ENCODE data around the gene OLIG3. TPM values are rescaled to one million over a fixed set of nuclear protein-coding genes. Genes with fewer than 3 reads are reported as not detected.
A peak's percentile ranks its signal among the peaks of the same experiment; 100 is the strongest.

OLIG3 gene
- total and polyA plus RNA-seq, 2 of the 8 experiments (the other 6 are each of a cell fraction or from before 2014, with no cell fraction given): 0.60 to 1.3 TPM

DNA sequence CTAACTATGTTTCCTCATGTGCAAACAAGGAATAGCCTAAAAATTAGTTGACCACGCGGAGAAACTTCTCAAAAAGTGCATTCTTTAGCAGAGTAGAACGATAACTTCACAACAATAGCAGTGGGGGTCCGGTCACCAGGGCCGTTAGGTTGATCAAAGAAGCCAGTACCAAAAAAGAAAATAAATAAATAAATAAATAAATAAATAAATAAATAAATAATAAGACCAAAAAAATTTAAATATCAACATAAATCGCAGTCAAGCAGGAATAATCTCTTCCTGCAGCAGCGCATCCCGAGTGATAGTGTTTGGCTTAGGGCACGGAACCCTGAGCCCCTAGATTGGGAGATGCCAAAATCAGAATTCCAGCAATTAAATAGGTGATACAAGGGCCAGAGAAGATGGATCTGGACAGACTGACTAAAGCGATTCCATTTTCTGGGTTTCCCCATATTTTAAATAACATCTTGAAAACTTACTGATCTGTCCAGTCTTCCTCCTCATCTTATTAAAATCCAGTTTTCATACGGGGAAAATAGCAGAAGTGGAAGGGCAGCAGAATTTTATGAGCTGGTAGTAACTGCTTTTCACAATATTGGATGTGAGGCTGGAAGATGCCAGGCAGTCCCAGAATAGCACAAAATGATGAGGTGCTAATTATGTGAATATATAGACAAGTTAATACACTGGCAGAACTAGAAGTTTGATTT is 4.4 kb upstream of the OLIG3 start:
- FAIRE-seq: no peak
- H3K79me2 ChIP-seq (ENCODE audit: control insufficient read depth in 1 of 2, insufficient read depth in 2 of 2, low read length in 2 of 2): no peaks in the 10 kb centered on the region

More for the DNA sequence above, 4.4 kb upstream of the OLIG3 start:
- no peak overlapping the region; the same call in 1 of the 2 replicates for H2BK12ac ChIP-seq (ENCODE audit: low read depth, low read length)
- 16% methylated on average over 11 of the region's 11 CpGs; no CpG with 5 or more reads in 1 of the 2 experiments for WGBS, 2 experiments (ENCODE audit: extremely low coverage in 1 of 2, insufficient coverage in 1 of 2, insufficient read length in 1 of 2, insufficient replicate concordance in 2 of 2, low coverage in 1 of 2, low lambda C conversion rate in 2 of 2, missing lambda C conversion rate in 1 of 2)
- H3K27ac ChIP-seq (ENCODE audit: low read depth, low read length): no peak overlapping the region
- H3K4ac ChIP-seq (replicated peaks; ENCODE audit: insufficient read length, low read depth, low read length): no peak overlapping the region
- H3K23me2 ChIP-seq (ENCODE audit: low read depth, low read length): peaks cover 21% of the 10 kb centered on the region; the same call in 1 of the 2 replicates
- H3K9ac ChIP-seq (replicated peaks in 1 of 4; ENCODE audit: extremely low read depth in 1 of 4, low read depth in 3 of 4, low read length in 3 of 4): no peak overlapping the region
- H4K91ac ChIP-seq (replicated peaks; ENCODE audit: insufficient read length, low read length): no peak overlapping the region
- peak overlapping the region; percentile 38 to 62 (median 55); a peak in 7 of 8 replicates for H3K4me3 ChIP-seq (ENCODE audit: extremely low read depth in 1 of 4, insufficient read depth in 2 of 4, low read depth in 3 of 4, low read length in 4 of 4)
- CTCF ChIA-PET (ENCODE audit: partially characterized antibody): interaction anchor here (0.6 to 3.3 kb wide), 5 partner anchors 12 to 377 kb away, joined by 3 to 13 read pairs (median 3); no protein-coding TSS in a partner anchor
- no peak overlapping the region for H3K18ac ChIP-seq (ENCODE audit: extremely low read depth, low read length)
- no peak overlapping the region for H2BK5ac ChIP-seq (ENCODE audit: low read depth, low read length)
- H3K56ac ChIP-seq (replicated peaks; ENCODE audit: insufficient read length, low read depth, low read length): no peak overlapping the region
- no peaks in the 10 kb centered on the region for H4K20me1 ChIP-seq (replicated peaks in 1 of 2; ENCODE audit: control insufficient read depth in 1 of 2, insufficient read depth in 2 of 2, low read length in 2 of 2)
- peak; percentile 79; the same call in 1 of the 2 replicates for TF ChIP-seq CBX8 (IDR thresholded peaks at IDR 0.05; ENCODE audit: borderline replicate concordance, low read depth, low read length)
- no peak for TF ChIP-seq SP2 (IDR thresholded peaks at IDR 0.05; ENCODE audit: low read length)
- no peak for TF ChIP-seq SUZ12 (IDR thresholded peaks at IDR 0.05; ENCODE audit: low read length)
- TF ChIP-seq CREB1 (IDR thresholded peaks at IDR 0.05): no peak
- no peak for TF ChIP-seq EP300 (IDR thresholded peaks at IDR 0.05; ENCODE audit: borderline replicate concordance in 1 of 2, low read depth in 2 of 2, low read length in 2 of 2)
- TF ChIP-seq NRF1 (IDR thresholded peaks at IDR 0.05; ENCODE audit: low read depth, low read length): no peak
- no peak for TF ChIP-seq GTF2F1 (IDR thresholded peaks at IDR 0.05; ENCODE audit: borderline replicate concordance, low read depth, low read length)
- no peak for TF ChIP-seq SIX5 (IDR thresholded peaks at IDR 0.05; ENCODE audit: low read depth, low read length)
- no peak for TF ChIP-seq CHD1 (IDR thresholded peaks at IDR 0.05; ENCODE audit: low read depth, low read length)
- no peak overlapping the region for H2BK15ac ChIP-seq (ENCODE audit: low read length)
- H2BK120ac ChIP-seq (replicated peaks; ENCODE audit: low read depth, low read length): no peak overlapping the region
- H3K23ac ChIP-seq (ENCODE audit: insufficient read length): no peak overlapping the region
- peaks cover 3 to 32% (median 12%) of the 10 kb centered on the region in 4 experiments for H3K4me1 ChIP-seq (replicated peaks in 1 of 4; ENCODE audit: control insufficient read depth in 3 of 4, insufficient read depth in 4 of 4, low read length in 3 of 4)
- H4K8ac ChIP-seq (ENCODE audit: extremely low read depth, insufficient read depth, low read length): no peak overlapping the region
- H3K36me3 ChIP-seq (ENCODE audit: control insufficient read depth in 2 of 4, insufficient read depth in 4 of 4, low read length in 3 of 4): no peaks in the 10 kb centered on the region
- POLR2A ChIA-PET (ENCODE audit: partially characterized antibody): interaction anchor here (1.6 kb wide), 1 partner anchor 9 kb away, joined by 7 read pairs; no protein-coding TSS in a partner anchor
- H3K79me1 ChIP-seq (ENCODE audit: low read depth, low read length): no peaks in the 10 kb centered on the region
- H2AK5ac ChIP-seq (ENCODE audit: low read depth, low read length): no peak overlapping the region
- no peak overlapping the region for H2BK20ac ChIP-seq (ENCODE audit: low read length)
- no peak for DNase-seq (ENCODE audit: low read depth in 1 of 2, low spot score in 2 of 2)
- no peak overlapping the region for H3K14ac ChIP-seq (ENCODE audit: insufficient read length)
- peak overlapping the region; percentile 91 to 99 for H3K4me2 ChIP-seq (ENCODE audit: insufficient read depth in 1 of 2, low read depth in 2 of 2, low read length in 2 of 2)
- no peak overlapping the region for H2AFZ ChIP-seq (ENCODE audit: low read length)
- no peak overlapping the region for H4K5ac ChIP-seq (ENCODE audit: insufficient read length, low read depth, low read length)
- no peaks in the 10 kb centered on the region for H3K9me3 ChIP-seq (ENCODE audit: insufficient read depth in 2 of 2, low read depth in 1 of 2, low read length in 1 of 2)
- peaks cover 39 to 66% (median 58%) of the 10 kb centered on the region in 4 experiments for H3K27me3 ChIP-seq (replicated peaks in 1 of 4; ENCODE audit: control insufficient read depth in 3 of 4, extremely low read depth in 1 of 4, insufficient read depth in 3 of 4, low read length in 3 of 4)
